Testis (tissue), 3 donors: ENCODE data around the gene ACSL4. TPM values are rescaled to one million over a fixed set of nuclear protein-coding genes. Genes with fewer than 3 reads are reported as not detected.
"Not testable (repeated sequence)": the region's sequence is repeated elsewhere in the genome, so short reads cannot be mapped to it uniquely, and the experiment has no call there.

Source experiments
- DNase-seq: peaks from one replicate; pipeline ENCODE4 v3.0.0-alpha.2; 2019
- H3K27ac ChIP-seq, 2 donors: fragments of 200-600 bp; sonication (generic); one replicate each; pipeline ENCODE4 v1.5.1; 2019
- H3K27me3 ChIP-seq: fragments of 200-600 bp; sonication (generic); one replicate; pipeline ENCODE4 v1.5.1; 2019
- H3K36me3 ChIP-seq: fragments of 200-600 bp; sonication (generic); one replicate; pipeline ENCODE4 v1.5.1; 2017; ENCODE audit warnings: low read depth; ENCODE audit errors: missing control alignments
- H3K4me1 ChIP-seq: fragments of 200-600 bp; sonication (generic); one replicate; pipeline ENCODE4 v1.5.1; 2019
- H3K4me3 ChIP-seq, 2 donors: fragments of 200-600 bp; sonication (generic); one replicate each; pipeline ENCODE4 v1.5.1; 2017 to 2019
- H3K9me3 ChIP-seq: fragments of 200-600 bp; sonication (generic); one replicate; pipeline ENCODE4 v1.5.1; 2017
- POLR2A ChIP-seq: fragments of 450-650 bp; IDR thresholded peaks from one replicate; pipeline ENCODE4 v1.6.1; 2017; ENCODE audit warnings: antibody characterized with exemption, mild to moderate bottlenecking, moderate library complexity
- WGBS, 2 donors: methylation state at CpG; one replicate each; pipeline ENCODE4 v1.1.5; 2018; 5-methylcytosine and 5-hydroxymethylcytosine counted together
- intact Hi-C: fragments of 100-400 bp; cut with DNase I; formaldehyde crosslinking; loops from one replicate; pipeline ENCODE4 v1.15.1; 2023; ENCODE audit warnings: low total_unique reads
- polyA plus RNA-seq: library from polyadenylated mRNA; stranded (reverse); fragments of 350-450 nt; fragmentation: Illumina TruSeq; extraction: RNeasy Lipid Tissue Mini Kit (QIAGEN cat#74804); gene quantifications from one replicate; pipeline ENCODE4 v1.2.3, GENCODE V29; 2014; ENCODE audit warnings: low read depth, low replicate concordance; ENCODE audit not compliant: insufficient read depth
- total RNA-seq, 2 donors: library from RNA; depleted of rRNA; stranded (reverse); fragments of >200 nt; gene quantifications; one replicate each; pipeline ENCODE4 v1.2.3, GENCODE V29; 2016
- TF ChIP-seq, protein P1 (sequence below), 3 experiments: fragments of 450-650 bp in 2 of 3; fragments of 200-600 bp in 1 of 3; sonication (generic) in 1 of 3; IDR thresholded peaks; one replicate each; pipeline ENCODE4 v1.5.1; 2016 to 2019; ENCODE audit warnings: antibody characterized with exemption in 3 of 3, mild to moderate bottlenecking in 2 of 3, moderate library complexity in 1 of 3

ACSL4 gene
- total and polyA plus RNA-seq, 3 donors from 2014 or later: 40.4 to 136 (median 108) TPM

DNA sequence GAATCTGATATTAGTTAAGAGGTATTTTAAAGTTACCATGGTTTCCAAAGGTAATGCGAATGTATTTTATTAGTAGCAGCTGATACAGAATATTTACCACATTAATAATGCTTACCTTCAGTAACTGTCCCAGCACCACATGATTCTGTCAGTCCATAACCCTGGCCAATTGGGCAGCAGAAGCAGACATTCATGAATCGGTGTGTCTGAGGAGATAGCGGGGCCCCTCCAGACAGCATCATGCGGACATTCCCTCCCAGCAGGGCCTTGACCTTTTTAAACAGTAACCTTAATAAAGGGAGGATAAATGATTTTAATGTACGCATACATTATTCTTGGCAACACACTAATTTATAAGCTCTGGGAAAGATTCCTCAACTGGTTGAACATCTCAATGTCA lies 65.1 kb downstream of the ACSL4 start:
- no peaks in the 10 kb centered on the region for H3K9me3 ChIP-seq
- no peak overlapping the region for H3K27ac ChIP-seq
- no peaks in the 10 kb centered on the region for H3K36me3 ChIP-seq
- DNase-seq: no peak
- WGBS, 2 donors: 88 to 97% methylated on average over 5 of the region's 5 CpGs
- TF ChIP-seq, protein P1, sequence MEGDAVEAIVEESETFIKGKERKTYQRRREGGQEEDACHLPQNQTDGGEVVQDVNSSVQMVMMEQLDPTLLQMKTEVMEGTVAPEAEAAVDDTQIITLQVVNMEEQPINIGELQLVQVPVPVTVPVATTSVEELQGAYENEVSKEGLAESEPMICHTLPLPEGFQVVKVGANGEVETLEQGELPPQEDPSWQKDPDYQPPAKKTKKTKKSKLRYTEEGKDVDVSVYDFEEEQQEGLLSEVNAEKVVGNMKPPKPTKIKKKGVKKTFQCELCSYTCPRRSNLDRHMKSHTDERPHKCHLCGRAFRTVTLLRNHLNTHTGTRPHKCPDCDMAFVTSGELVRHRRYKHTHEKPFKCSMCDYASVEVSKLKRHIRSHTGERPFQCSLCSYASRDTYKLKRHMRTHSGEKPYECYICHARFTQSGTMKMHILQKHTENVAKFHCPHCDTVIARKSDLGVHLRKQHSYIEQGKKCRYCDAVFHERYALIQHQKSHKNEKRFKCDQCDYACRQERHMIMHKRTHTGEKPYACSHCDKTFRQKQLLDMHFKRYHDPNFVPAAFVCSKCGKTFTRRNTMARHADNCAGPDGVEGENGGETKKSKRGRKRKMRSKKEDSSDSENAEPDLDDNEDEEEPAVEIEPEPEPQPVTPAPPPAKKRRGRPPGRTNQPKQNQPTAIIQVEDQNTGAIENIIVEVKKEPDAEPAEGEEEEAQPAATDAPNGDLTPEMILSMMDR (IDR thresholded peaks at IDR 0.05): no peak
- TF ChIP-seq POLR2A: no peak
- no peaks in the 10 kb centered on the region for H3K27me3 ChIP-seq
- intact Hi-C loops: no loop called here
- no peak overlapping the region for H3K4me3 ChIP-seq
- no peaks in the 10 kb centered on the region for H3K4me1 ChIP-seq

DNA sequence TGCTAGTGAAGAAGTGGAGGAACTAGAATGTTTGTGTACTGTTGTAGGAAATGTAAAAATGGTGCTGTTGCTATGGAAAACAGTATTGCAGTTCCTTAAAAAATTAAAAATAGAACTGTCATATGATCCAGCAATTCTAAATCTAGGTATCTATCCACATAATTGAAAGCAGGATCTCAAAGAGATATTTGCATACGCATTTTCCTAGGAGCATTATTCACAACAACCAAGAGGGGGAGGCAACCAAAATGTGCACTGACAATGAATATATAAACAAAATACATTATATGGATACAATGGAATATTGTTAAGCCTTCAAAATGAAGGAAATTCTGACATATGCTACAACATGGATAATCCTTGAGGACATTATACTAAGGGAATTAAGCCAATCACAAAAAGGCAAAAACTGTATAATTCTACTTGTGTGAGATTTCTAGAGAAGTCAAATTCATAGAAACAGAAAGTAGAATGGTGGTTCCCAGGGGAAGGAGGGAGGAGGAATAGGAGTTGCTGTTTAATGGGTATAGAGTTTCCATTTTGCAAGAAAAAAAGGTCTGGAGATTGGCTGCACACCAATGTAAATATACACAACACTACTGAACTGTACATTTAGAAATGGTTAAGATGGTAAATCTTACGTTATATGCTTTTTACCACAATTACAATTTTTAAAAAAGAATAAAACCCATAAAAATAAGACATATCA lies 72.5 kb downstream of the ACSL4 start:
- WGBS, 2 donors: 83 to 94% methylated on average over 2 of the region's 2 CpGs

DNA sequence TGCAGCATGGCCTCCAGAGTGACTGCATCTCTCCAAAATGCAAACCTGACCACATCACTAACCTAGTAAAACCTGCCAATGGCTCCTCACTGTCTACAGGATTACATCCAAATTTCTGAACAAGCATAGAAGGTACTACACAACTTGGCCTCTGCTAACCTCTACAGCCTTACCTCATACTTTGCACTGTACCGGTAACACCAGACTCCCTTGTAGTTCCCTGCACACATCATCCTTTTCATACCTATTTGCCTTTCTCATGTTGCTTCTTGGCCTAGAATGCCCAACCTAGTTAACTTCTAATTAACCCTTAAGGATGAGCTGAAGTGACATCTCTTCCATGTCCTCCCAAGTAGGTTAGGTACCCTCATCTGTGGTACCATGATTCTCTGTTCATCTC lies 74.7 kb downstream of the ACSL4 start:
- no peak for DNase-seq
- Histone ChIP-seq H3K36me3 (no peaks in the 10 kb centered on the region), H3K27me3 (no peaks in the 10 kb centered on the region), H3K27ac (no peak overlapping the region), H3K4me1 (no peaks in the 10 kb centered on the region), H3K4me3 (no peak overlapping the region), H3K9me3 (no peaks in the 10 kb centered on the region)
- no peak for TF ChIP-seq POLR2A
- TF ChIP-seq, protein P1 (IDR thresholded peaks at IDR 0.05): no peak
- intact Hi-C loops: no loop called here
- 92 to 100% methylated on average over 1 of the region's 1 CpG for WGBS, 2 donors

More for the DNA sequence above, 72.5 kb downstream of the ACSL4 start:
- intact Hi-C loops: no loop called here
- no peaks in the 10 kb centered on the region for H3K9me3 ChIP-seq
- no peak overlapping the region for H3K27ac ChIP-seq
- no peaks in the 10 kb centered on the region for H3K36me3 ChIP-seq
- no peaks in the 10 kb centered on the region for H3K4me1 ChIP-seq
- no peak overlapping the region for H3K4me3 ChIP-seq
- DNase-seq: no peak
- no peaks in the 10 kb centered on the region for H3K27me3 ChIP-seq
- TF ChIP-seq, protein P1 (IDR thresholded peaks at IDR 0.05): no peak
- no peak for TF ChIP-seq POLR2A

DNA sequence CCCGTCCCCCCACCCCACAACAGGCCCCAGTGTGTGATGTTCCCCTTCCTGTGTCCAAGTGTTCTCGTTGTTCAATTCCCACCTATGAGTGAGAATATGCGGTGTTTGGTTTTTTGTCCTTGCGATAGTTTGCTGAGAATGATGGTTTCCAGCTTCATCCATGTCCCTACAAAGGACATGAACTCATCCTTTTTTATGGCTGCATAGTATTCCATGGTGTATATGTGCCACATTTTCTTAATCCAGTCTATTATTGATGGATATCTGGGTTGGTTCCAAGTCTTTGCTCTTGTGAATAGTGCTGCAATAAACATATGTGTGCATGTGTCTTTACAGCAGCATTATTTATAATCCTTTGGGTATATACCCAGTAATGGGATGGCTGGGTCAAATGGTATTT lies 75.7 kb downstream of the ACSL4 start:
- WGBS, 2 donors: 100% methylated on average over 1 to 3 of the region's 4 CpGs
- DNase-seq, H3K27ac ChIP-seq, H3K9me3 ChIP-seq, H3K36me3 ChIP-seq, H3K27me3 ChIP-seq, H3K4me3 ChIP-seq, H3K4me1 ChIP-seq, intact Hi-C loops: not testable (repeated sequence)

DNA sequence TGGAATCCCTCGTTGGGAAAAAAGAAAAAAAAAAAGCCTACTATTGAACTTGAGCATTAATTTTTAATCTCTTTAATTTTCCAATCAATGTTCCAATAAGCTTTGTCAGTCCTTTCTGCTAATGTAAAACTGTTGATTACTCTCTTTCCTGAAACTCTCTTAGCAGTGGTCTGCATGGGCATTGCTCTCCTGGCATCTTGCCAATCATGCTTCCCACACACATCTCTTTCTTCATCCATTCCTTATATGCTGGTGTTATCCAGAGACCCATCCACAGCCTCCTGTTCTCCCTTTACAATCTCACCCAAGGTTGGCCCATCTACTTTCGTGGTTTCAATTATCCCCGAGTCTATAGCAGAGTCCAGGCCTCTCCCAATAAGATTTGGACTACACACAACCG lies 76.3 kb downstream of the ACSL4 start:
- H3K27ac ChIP-seq: no peak overlapping the region
- H3K4me1 ChIP-seq: no peaks in the 10 kb centered on the region
- no peak overlapping the region for H3K4me3 ChIP-seq
- TF ChIP-seq POLR2A: no peak
- TF ChIP-seq, protein P1 (IDR thresholded peaks at IDR 0.05): no peak
- H3K36me3 ChIP-seq: no peaks in the 10 kb centered on the region
- 84 to 88% methylated on average over 4 of the region's 4 CpGs for WGBS, 2 donors
- intact Hi-C loops: no loop called here
- no peaks in the 10 kb centered on the region for H3K27me3 ChIP-seq
- H3K9me3 ChIP-seq: no peaks in the 10 kb centered on the region
- DNase-seq: no peak
